Activated CD4-positive, alpha-beta T cell treated with anti-CD3 and anti-CD28 coated beads, Interleukin-10, Interleukin-2, amounts not matched to agents 100 ng/mL and 50 ng/mL, durations not matched to agents 16 hours and 8 hours (primary cell): ENCODE data around the gene BPIFB4.
"Not testable (repeated sequence)": the region's sequence is repeated elsewhere in the genome, so short reads cannot be mapped to it uniquely, and the experiment has no call there.

Experiments used
- DNase-seq: peaks from one replicate; pipeline ENCODE4 v3.0.0-alpha.2; 2020

Gene BPIFB4

GRCh38 chr20:33079259-33079658 lies at the start of gene BPIFB4:
Gene BPIFB4, plus strand, starts transcription at chr20:33079643. Its CDS starts 1,884 bp downstream, at chr20:33081527.
- no peak for DNase-seq

GRCh38 chr20:33030076-33030475 lies 49.4 kb upstream of the BPIFB4 start:
- DNase-seq, result no peak

DNA sequence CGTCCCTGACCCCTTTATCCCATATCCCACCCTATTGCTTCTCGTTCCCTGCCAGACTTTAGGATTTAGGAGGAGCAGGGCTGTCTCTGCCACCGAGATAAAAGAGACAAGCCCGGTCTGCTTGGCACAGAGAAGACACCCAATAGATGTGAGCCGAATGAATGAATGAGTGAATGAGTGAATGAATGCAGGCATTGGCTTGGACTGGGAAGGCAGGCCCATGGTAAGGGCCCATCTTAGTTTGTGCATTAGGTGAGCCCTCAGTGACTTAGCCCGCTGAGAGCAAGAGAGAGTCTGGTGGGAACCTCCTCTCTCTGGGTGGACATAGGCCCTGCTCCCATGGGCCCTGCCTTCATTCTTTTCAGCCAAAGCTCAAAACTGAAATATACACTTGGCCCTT lies 48.9 kb upstream of the BPIFB4 start:
- DNase-seq, result no peak

- DNase-seq, result no peak
These were observed 47.9 kb upstream of the BPIFB4 start, which contains the start of gene BPIFB6 for GRCh38 chr20:33031531-33031930. Gene BPIFB6, plus strand, starts transcription at chr20:33031648. Its CDS starts 0 bp downstream, at chr20:33031648.

DNA sequence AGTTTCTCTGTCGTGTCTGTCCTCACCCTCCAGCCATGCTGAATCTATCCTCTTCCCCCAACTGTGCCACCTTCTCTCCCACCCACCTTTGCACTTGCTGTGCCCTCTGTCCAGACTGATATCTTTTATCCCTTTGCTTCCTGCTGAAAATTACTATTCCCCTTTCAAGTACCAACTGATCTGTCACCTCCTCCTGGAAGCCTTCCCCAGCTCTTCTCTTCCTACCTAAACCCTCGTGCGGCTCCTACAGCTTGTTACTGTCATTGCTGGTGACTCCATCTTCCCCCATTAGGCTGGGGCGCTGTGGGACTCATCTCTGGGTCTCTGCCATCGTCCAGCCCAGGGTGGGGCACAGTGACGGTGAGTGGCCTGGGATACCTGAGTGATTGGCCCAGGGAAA lies 46.9 kb upstream of the BPIFB4 start:
- DNase-seq, result no peak

DNA sequence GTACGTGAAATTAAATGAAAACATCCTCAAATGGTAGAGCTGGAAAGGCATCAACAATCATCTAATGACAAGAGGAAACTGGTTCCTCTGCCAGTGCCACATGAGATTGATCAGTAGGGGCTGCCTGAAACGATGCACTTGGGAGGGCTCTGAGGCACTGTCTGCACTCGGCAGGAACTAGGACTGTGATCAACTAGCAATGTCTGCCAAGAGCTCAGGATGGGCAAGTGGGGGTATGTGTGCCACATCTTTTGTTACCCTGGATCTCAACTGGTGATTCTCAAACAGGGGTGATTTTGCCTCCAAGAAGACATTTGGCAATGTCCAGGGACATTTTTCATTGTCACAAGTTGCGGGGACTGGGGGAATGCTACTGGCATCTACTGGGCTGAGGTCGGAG lies 46.1 kb upstream of the BPIFB4 start:
- no peak for DNase-seq

DNA sequence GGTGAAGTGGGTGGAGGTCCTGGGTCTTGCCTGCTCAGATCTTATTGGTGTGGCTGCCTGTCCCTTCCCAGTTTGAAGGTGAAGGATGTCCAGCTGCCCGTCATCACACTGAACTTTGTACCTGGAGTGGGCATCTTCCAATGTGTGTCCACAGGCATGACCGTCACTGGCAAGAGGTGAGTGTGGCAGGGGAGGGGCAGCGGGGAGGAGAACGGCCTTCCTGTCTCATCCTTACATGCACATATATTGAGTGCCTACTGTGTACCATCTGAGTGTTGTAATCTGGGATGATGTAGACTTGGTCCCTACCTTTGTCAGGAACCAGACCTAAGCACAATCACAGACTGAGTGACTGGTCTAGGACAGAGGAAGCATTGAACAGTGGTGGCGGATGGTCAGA lies 45.3 kb upstream of the BPIFB4 start:
- DNase-seq, result no peak

GRCh38 chr20:33034901-33035492 lies 44.4 kb upstream of the BPIFB4 start:
- DNase-seq, result no peak

- no peak for DNase-seq
These were observed 42.0 kb upstream of the BPIFB4 start for GRCh38 chr20:33037456-33037855.

DNA sequence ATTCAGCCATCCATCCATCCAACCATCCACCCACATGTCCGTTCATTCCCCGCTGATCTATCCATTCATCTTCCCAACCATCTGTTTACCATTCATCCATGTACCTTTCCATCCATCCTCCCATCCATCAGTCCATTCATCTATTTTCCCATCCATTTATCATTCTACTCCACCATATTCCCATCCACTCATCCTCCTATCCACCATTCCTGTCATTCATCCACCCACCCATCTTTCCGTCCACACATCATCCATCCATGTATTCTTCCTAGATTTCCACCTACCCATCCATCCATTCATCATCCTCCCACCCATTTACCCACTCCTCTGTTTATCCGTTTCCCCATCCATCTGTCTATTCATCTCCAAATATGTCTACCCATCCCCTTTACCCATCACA lies 41.2 kb upstream of the BPIFB4 start:
- DNase-seq, result no peak

DNA sequence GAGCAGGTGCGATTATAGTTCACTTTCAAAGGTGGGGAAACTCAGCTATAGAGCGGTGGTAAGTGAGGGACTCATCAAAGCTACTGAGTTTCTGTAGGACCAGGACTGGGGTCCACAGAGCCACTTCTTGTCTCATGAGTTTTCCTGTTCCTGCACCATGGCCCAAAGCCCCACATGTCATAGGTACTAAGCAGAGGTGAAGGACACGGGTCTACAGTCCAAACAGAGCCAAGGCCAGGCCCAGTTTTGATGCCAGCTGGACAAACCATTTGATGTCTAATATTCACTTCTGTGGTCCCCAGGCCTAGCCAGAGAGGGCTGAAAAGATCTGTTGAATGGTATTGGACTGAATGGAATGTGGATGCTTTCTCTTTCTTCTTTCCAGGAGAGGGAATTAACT lies 37.0 kb upstream of the BPIFB4 start:
- DNase-seq, result no peak

GRCh38 chr20:33042983-33043730 lies 36.3 kb upstream of the BPIFB4 start:
- DNase-seq, result no peak

DNA sequence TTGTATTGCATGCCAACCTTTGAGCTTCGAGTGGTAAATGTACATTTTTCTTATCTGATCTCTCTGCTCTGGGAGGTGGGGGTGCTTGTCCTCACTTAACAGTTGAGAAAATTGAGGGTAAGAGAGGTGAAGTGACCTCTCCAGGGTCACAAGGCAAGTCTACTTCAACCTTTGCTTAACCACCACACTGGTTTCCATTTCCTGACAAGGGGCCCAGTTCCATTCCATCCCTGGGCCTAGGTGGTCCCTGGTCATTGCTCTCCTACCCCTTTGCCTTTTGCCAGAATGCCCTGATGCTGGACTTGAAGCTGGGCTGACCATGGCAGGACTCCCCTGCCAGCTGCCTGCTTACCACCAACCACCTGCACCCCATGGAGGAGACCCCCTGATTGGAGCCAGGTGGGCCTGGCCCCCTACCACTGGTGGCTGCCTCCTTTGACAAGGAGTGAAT lies 35.7 kb upstream of the BPIFB4 start:
- DNase-seq, result no peak

DNA sequence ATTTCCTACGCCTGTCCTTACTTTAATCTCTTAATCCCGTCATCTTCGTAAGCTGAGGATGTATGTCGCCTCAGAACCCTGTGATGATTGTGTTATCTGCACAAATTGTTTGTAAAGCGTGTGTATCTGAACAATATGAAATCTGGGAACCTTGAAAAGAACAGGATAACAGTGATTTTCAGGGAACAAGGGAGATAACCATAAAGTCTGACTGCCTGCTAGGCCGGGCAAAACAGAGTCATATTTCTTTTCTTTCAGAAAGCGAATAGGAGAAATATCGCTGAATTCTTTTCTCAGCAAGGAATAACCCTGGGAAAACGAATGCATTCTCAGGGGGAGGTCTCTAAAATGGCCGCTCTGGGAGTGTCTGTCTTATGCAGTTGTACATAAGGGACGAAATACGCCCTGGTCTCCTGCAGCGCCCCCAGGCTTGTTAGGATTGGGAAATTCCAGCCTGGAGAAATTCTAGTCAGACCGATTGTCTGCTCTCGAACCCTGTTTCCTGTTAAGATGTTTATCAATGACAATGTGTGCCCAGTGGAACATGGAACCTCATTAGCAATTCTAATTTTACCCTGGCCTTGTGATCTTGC lies 34.2 kb upstream of the BPIFB4 start:
- not testable (repeated sequence) for DNase-seq

DNA sequence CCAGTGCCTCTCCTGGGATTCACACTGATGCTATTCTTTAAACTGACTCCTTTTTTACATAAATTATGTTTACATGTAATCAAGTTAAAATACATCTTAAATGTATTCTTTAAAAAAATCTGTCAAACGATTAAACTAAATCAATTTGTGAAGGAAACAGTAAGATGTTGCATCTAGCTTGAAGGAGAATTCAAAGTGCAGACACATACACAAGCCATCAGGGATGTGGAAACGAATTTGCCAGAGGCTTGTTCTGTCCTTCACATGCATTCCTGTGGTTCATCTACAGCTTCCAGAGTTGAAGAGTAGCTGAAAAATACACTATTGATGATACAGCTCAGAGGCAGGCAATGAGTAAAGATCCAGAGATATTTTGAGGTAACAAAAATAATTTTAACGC lies 33.0 kb upstream of the BPIFB4 start:
- no peak for DNase-seq

GRCh38 chr20:33051333-33051732 lies 28.1 kb upstream of the BPIFB4 start:
- DNase-seq, result no peak

DNA sequence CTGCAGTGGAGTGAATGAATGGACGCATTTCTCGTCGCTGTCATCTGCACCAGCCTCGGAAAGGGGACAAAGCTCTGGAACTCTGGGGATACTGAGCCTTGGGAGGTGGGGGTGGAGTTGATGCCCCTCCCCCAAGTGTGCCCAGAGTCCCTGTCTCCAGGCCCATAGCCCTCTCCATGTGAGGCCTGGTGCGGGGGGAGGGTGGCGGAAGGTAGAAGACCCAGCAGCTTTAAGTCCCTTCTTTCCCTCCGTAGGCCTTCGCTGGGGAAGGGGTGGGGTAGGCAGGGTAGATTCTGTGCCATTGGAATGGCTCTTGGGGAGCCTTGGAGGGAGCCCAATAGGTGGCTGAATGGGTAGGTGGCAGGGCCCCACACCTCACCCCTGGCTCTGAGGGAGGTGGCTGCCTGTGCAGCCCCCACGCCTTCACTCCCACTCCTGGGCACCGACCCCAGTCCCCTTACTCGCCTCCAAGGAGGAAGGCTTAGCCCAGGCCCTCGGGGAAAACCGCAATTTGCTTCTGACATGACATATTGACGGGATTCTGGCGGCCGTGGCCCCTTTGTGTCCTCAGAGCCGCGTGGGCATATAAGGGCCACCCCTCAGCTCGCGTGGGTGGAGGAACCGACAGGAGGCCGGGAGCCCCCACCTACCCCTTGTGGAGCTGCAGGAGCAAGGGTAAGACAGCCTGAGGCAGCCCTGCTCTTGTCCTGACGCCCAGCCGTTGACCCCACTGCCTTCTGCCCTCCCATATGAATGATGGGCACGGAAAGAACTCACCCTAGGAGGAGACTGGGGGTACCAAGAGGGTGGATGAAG lies 25.9 kb upstream of the BPIFB4 start, which contains the start of gene BPIFB3:
Gene BPIFB3 (plus strand): TSS at position 613 of the 816 bp plus-strand sequence. CDS start 1,533 bp downstream, outside the sequence.
- DNase-seq, result no peak

DNA sequence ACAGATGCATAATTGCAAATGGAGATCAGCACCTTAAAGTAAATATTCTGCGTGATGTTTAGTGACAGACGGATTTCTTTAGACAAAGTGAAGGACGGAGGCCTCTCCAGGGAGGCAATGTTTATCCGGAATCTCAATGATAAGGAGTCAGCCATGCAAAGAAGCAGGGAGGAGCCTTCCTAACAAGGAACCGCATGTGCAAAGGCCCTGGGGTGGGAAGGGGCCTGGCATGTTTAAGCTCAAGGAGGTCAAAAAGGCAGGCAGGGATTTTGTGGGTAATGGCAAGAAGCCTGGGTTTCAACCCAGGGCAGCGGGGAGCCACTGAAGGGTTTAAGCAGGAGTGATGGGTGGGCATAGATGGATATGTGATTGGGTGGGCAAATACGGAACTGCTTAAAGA lies 25.1 kb upstream of the BPIFB4 start:
- no peak for DNase-seq

GRCh38 chr20:33054791-33055190 lies 24.7 kb upstream of the BPIFB4 start:
- DNase-seq, result no peak

- no peak for DNase-seq
These were observed 20.3 kb upstream of the BPIFB4 start for GRCh38 chr20:33059136-33059535.

DNA sequence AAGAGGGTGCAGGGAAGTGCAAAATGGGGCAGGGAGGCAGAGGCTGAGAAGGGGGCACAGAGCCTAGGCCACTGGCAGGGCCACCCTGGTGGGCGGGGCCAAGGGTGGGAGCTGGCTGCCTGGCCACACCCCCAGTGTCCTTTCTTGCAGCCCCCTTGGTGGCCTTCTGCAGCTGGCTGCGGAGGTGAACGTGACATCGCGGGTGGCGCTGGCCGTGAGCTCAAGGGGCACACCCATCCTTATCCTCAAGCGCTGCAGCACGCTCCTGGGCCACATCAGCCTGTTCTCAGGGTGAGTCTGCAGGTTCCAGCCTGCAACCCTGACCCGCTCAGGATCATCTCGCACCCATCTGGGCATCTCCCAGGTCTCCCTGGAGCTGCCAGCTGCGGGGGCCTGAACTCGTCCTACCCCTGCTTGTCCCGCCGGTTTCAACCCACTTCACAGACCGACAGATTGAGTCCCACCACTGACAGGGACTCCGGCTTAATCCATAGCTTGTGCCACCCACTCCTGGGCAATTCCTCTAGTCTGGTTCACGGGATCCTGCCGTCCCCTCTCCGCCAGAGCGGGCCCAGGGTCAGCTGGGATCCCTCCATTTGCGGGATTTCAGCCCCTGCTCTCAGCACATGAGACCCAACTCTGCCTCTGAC lies 19.6 kb upstream of the BPIFB4 start:
- DNase-seq, result no peak

GRCh38 chr20:33061658-33062028 lies 17.8 kb upstream of the BPIFB4 start:
- DNase-seq, result no peak
